HEK293 (cell line): ENCODE measurements around the gene SPRED2.

ENCODE experiments used
- CTCF ChIP-seq: fragments of 450-650 bp; formaldehyde crosslinking; IDR thresholded peaks from 2 replicates; pipeline ENCODE4 v1.5.1; 2016; ENCODE audit warnings: missing biosample characterization, missing genetic modification characterization
- ZFHX2 ChIP-seq: fragments of 450-650 bp; formaldehyde crosslinking; conservative IDR thresholded peaks from 2 replicates; pipeline ENCODE4 v1.5.1; 2016; ENCODE audit warnings: missing biosample characterization, missing genetic modification characterization
- ZNF792 ChIP-seq: fragments of 450-650 bp; formaldehyde crosslinking; IDR thresholded peaks from 2 replicates; pipeline ENCODE4 v1.5.1; 2016; ENCODE audit warnings: missing biosample characterization, missing genetic modification characterization

- TF ChIP-seq CTCF (tag by site-specific recombination) (no peak), ZNF792 (no peak), ZFHX2 (no peak)
These were observed 149.8 kb downstream of the SPRED2 start for GRCh38 chr2:65282477-65283053.
